ELR (cell line): ENCODE results near the gene CUX1.
"Not testable (repeated sequence)": the region's sequence is repeated elsewhere in the genome, so short reads cannot be mapped to it uniquely, and the experiment has no call there.

ENCODE experiments used
- DNase-seq: peaks from one replicate; pipeline ENCODE4 v3.0.0-alpha.2; 2015; ENCODE audit warnings: low read depth

CUX1 gene

DNA sequence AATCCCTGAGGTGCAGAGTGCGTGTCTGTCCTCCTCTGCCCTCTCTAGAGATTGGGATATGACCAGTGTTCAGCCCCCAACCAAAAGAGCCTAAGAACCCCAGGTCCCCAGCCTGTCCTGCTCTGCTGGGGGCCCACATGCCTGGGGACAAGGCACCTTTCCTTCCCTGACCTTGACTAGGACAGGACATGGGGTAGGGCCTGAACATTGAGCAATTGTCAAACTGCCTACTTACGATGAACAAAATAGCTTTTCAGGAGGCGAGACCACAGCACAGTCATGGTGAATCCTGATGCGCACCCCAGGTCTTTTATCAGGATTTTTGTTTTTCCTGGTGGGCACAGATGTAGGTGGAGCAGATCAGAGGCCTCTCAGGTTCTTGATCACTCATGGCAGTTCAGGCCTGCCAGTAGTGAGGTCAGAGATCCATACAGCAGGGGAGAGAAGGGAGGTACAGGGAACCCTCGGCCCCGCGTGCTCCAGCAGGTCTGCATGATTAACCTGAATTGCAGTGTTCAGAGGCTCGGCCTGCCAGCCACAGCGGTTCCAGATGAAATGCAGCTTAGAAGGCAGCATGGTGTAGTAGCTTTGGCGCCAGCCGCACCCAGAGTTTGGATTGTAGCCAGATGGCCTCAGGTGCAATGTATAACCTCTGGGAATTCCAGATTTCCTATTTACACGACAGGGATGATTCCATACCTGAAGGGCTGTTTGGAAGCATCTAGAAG lies 191.3 kb downstream of the CUX1 start:
- DNase-seq = no peak

GRCh38 chr7:102009628-102010027 lies 192.2 kb downstream of the CUX1 start:
- no peak for DNase-seq

DNA sequence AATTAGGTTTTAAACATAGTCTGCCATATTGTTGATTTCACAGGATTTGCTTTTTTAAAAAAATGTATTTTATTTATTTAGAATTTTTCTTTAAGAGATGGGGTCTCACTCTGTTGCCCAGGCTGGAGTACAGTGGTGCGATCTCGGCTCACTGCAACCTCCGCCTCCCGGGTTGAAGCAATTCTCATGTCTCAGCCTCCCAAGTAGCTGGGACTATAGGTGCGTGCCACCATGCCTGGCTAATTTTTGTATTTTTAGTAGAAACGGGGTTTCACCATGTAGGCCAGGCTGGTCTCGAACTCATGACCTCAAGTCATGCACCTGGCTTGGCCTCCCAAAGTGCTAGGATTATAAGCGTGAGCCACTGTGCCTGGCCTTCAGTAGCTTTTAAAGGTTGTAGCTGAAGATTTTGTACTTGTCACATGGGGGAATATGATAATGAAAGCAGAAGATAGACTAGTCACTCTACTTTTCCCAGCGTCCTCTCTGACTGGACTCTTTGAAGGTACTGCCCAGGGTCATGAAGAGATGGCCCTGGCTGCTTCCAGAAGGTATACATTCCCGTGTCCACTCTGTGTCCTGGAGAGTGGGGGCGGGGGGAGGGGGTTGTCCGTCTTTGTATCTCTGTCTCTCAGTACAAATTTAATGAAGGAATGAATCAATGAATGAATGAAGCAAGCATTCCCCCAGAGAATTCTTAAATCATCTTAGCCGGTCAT lies 194.8 kb downstream of the CUX1 start:
- not testable (repeated sequence) for DNase-seq

GRCh38 chr7:102012941-102013461 lies 195.6 kb downstream of the CUX1 start:
- DNase-seq = no peak

DNA sequence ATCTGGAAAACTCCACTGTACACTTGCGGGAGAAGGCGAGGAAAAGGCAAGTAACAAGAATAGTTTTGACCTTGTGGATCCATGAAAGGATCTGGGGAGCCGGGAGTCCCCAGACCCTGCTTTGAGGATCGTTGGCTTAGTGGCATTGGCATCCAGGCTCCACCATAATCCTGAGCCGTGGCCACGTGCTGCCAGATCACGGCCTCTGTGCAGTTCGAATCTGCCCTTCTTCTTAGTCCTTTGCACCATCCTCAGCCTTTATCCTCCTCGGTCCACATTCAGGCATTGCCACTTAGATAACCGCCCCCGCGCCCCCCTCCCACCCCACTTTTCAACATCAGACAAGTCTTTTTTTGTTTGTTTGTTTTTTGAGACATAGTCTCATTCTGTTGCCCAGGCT lies 201.4 kb downstream of the CUX1 start:
- DNase-seq = no peak

DNA sequence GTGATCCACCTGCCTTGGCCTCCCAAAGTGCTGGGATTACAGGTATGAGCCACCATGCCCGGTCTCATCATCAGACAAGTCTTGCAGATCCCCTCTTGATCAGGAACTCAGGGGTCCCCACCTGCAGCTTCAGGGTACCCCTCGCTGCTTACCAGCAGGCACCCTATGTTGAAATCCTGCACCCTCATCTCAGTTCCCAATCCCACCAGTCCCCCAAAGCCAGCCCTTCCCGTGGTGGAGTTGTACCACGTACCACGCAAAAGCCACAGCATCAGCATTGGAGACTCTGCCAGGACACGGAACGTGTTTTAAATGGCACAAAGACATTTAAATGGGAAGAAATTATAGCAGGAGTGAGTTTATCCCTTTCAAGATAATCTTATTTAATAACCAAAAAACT lies 202.0 kb downstream of the CUX1 start:
- no peak for DNase-seq

DNA sequence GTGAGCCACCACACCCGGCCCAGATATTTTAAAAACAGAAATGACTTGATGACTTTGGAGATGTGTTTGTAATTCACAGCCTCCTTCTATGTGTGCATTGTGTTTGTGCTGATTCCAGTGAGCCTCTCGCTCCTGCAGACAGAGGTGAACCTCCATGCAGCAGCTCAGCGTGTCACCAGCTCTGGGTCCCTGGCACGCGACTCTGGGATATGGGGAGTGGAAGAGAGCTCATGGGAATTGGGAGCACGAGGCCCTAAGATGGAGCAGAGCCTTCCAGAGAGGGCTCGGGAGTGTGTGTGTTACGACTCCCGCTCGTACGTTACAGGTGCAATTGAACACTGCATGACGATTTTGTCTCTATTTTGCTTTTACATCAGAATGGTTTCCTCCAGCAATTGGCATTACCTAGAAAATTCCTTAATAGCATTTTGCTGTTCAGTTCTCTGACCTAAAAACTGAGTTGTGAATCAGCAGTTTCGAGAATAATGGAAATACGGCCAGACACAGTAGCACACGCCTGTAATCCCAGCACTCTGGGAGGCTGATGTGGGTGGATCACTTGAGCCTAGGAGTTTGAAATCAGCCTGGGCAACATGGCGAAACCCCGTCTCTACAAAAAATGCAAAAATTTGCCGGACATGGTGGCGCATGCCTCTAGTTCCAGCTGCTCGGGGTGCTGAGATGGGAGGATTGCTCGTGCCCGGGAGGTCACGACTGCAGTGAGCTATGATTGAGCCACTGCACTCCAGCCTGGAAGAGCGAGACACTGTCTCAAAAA lies 204.6 kb downstream of the CUX1 start:
- no peak for DNase-seq

DNA sequence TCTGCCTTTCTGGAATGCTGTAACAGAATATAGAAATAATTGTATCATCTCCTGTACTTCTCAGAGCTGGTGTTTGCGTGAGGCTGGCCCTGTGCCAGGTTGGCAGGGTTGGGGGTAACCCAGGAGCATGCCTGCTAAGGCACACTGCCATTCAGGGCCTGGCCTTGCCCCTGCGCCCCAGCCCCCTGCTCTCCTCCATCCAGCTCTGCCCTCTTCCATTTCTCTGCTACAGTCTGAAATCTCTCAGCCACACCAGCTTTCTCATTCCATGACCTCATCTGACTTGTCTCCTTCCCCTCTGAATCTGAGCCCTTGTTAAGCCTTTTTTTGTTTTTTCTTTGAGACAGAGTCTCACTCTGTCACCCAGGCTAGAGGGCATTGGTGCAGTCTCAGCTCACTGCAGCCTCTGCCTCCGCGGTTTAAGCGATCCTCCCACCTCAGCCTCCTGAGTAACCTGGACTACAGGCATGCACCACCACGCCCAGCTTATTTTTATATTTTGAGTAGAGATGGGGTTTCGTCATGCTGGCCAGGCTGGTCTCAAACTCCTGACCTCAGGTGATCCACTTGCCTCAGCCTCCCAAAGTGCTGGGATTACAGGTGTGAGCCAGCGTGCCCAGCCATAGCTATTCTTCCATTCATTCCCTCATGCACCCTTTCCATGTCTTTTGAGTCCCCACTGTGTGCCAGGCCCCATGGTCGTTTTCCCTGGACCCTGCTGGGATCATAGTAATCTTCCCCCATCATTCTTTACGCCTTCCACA lies 206.8 kb downstream of the CUX1 start:
- no peak for DNase-seq

DNA sequence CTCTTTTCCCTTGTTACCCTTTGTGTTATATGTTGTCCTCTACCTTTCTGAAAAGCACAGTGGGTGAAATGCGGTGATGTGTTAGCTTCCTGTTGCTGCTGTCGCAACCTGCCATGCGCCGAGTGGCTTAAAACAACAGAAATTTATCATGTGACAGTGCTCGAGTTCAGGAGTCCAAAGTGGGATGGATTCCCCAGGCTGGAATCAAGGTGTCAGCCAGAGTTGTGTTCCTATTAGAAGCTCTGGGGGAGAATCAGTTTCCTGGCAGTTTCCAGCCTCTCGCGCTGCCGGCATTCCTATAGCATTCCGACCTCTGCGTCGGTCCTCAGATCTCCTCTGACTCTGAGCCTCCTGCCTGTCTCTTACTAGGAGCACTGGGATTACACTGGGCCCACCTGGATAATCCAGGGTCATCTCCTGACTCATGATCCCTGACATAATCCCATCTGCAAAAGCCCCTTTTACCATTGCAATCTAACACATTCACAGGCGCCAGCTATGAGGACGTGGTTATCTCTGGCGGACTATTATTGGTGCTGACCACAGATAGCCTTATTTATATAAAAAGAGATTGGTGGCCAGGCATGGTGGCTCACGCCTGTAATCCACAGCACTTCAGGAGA lies 207.5 kb downstream of the CUX1 start:
- no peak for DNase-seq

DNA sequence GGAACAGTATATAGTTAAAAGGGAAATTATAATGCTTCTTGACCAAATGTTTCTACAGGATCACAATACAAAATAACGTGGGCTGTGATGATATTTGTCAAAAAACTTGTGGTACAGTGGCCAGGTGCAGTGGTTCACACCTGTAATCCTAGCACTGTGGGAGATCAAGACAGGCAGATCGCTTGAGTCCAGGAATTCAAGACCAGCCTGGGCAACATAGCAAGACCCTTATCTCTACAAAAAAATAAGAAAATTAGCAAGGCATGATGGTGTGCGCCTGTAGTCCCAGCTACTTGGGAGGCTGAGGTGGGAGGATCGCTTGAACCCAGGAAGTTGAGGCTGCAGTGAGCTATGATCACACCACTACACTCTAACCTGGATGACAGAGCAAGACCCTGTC lies 208.4 kb downstream of the CUX1 start:
- DNase-seq = not testable (repeated sequence)

- no peak for DNase-seq
Measured at GRCh38 chr7:102028206-102028826, 210.9 kb downstream of the CUX1 start.

DNA sequence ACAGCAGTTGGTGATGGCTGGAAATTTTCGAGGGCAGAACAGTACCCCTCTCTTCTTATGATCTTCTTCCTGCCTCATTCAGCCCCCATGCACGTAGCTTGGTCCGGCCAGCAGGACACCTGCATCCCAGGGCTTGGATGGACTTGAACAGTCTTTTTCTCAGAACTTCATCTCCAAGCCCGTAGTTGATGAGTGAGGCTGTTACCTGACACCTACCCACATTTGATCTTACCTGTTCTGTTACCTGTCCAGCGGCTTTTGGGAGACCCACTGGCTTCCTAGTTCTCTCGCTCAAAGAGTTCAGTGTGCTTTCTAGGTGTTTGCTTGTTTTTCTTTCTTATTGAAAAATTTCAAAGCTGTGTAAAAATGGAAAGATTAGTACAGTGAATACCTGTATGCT lies 212.2 kb downstream of the CUX1 start:
- DNase-seq = no peak

- DNase-seq = no peak
Measured at GRCh38 chr7:102030696-102031095, 213.3 kb downstream of the CUX1 start.

- DNase-seq = no peak
Measured at GRCh38 chr7:102036958-102037357, 219.5 kb downstream of the CUX1 start.

DNA sequence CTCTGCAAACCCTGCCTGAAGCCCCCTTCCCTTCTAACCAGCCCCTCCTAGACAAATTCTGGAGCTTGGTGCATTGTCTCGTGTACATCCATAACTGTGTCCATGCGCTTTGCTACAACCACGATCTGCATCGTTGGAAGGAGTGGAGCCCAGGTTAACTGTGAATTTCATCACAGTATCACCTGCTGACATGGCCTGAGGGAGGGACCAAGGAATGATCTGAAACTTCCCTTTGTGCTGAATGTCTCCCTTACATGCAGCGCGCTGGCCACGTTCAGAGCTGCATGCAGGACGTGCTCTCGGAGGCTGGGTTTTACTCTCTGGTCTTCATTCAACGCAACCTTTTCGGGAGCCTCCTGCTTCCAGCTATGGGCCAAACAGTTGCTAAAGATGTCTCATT lies 222.3 kb downstream of the CUX1 start:
- no peak for DNase-seq

GRCh38 chr7:102040569-102040968 lies 223.1 kb downstream of the CUX1 start:
- no peak for DNase-seq

DNA sequence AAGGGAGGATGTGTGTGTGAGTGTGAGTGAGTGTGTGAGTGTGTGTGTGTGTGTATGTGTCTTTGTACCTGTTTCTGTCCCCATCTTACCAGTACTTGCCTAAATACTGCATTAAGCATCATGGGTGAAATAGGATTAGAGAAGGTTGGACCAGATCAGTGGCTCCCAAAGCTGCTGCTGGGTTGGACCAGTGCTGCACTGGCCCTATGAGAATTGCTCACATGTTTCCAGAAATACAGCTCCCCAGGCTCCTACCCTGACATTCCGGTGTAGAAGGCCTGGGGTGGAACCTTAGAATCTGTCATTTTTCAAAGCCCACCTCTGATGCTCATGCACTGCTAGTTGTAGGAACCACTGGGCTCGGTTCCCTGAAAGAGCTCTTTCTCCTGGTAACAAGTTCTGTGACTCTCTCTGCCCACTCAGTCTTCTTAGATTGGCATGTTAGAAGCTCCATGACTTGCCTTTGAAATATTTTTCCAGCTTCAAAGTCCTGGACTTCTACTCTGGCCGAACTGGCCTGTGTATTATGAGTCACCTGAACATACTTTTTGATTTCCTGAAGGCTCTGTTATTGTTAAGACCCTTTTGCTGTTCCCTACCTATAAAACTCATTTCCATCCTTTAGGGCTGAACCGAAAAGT lies 224.7 kb downstream of the CUX1 start:
- peak; percentile 89 for DNase-seq

DNA sequence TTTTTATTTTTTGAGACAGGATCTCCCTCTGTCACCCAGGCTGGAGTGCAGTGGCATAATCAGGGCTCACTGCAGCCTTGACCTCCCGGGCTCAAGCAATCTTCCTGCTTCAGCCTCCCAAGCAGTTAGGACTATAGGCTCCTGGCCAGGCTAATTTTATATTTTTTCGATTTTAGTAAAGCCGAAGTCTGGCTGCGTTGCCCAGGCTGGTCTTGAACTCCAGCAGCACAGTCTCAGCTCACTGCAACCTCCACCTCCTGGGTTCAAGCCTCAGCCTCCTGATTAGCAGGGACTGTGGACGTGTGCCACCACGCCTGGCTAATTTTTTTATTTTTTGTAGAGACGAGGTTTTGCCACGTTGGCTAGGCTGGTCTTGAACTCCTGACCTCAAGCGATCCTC lies 225.4 kb downstream of the CUX1 start:
- DNase-seq = not testable (repeated sequence)

- no peak for DNase-seq
Measured at GRCh38 chr7:102044641-102044983, 227.2 kb downstream of the CUX1 start.

DNA sequence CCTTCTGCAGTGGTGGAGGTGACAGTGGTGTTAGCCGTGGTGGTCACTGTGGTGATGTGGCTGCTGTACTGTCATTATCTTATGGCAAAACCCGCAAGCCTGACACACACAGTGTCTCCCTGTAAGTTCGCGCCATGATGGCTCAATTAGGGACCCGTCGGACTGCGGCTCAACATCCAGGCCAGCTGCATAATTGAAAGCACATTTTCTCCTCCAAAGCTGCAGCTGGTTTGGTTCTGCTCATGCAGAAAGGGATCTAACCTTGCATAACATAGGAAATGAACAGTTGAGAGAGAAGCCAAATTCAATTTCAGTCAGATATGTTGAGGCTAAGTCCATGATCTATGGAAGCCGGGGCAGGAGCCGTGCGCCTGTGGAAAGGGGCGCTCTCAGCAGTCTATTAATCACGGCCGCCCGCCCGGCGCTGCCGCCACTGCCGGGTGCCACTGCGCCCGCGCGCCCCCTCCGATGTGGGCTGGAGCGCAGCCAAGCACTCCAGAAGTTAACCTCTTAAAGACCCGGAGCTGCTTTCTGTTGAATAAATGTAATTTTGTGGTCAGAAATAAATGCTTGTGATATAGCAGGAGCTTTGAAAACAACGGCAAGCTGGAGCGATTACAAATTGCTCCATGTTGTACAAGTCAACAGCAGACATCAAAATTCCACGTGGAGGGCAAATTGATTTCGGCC lies 227.7 kb downstream of the CUX1 start:
- DNase-seq = peak; percentile 77
